CD4-positive, alpha-beta T cell treated with Interferon alpha-2 for 1 hour (primary cell): Measurements from ENCODE around the gene STK32C.
"Not testable (repeated sequence)": the region's sequence is repeated elsewhere in the genome, so short reads cannot be mapped to it uniquely, and the experiment has no call there.

Experiments
- DNase-seq, 2 donors: peaks; one replicate each; pipeline ENCODE4 v3.0.0-alpha.2; 2020 to 2022

The STK32C gene

GRCh38 chr10:132279873-132280645 lies 27.7 kb downstream of the STK32C start:
- DNase-seq: no peak

GRCh38 chr10:132277311-132277741 lies 30.4 kb downstream of the STK32C start:
- no peak for DNase-seq

GRCh38 chr10:132276706-132277105 lies 31.0 kb downstream of the STK32C start:
- no peak for DNase-seq

GRCh38 chr10:132276179-132276675 lies 31.5 kb downstream of the STK32C start:
- no peak for DNase-seq

GRCh38 chr10:132275426-132276178 lies 32.1 kb downstream of the STK32C start:
- DNase-seq: no peak

- no peak for DNase-seq
Observed at GRCh38 chr10:132274986-132275385, 32.8 kb downstream of the STK32C start.

- no peak for DNase-seq
Observed at GRCh38 chr10:132274581-132274980, 33.2 kb downstream of the STK32C start.

GRCh38 chr10:132273966-132274365 lies 33.8 kb downstream of the STK32C start:
- no peak for DNase-seq

- no peak for DNase-seq
Observed at GRCh38 chr10:132273304-132273944, 34.3 kb downstream of the STK32C start.

- DNase-seq: no peak
Observed at GRCh38 chr10:132272231-132272971, 35.3 kb downstream of the STK32C start.

GRCh38 chr10:132271458-132272230 lies 36.1 kb downstream of the STK32C start:
- no peak for DNase-seq

- no peak for DNase-seq
Observed at GRCh38 chr10:132270721-132271457, 36.9 kb downstream of the STK32C start.

- DNase-seq: no peak
Observed at GRCh38 chr10:132270256-132270655, 37.5 kb downstream of the STK32C start.

- DNase-seq: no peak
Observed at GRCh38 chr10:132269266-132270230, 38.2 kb downstream of the STK32C start.

- DNase-seq: not testable (repeated sequence)
Observed at GRCh38 chr10:132267916-132268315, 39.8 kb downstream of the STK32C start.

- no peak for DNase-seq
Observed at GRCh38 chr10:132266594-132267161, 41.1 kb downstream of the STK32C start.

- no peak for DNase-seq
Observed at GRCh38 chr10:132265890-132266496, 41.8 kb downstream of the STK32C start.

GRCh38 chr10:132264966-132265889 lies 42.5 kb downstream of the STK32C start:
- no peak for DNase-seq
